HG02970 (cell line): ENCODE data around the gene ZDHHC19.
A peak's percentile ranks its signal among the peaks of the same experiment; 100 is the strongest.
"Not testable (repeated sequence)": the region's sequence is repeated elsewhere in the genome, so short reads cannot be mapped to it uniquely, and the experiment has no call there.

Source experiments
- ATAC-seq: cut with Tn5 transposase; IDR thresholded peaks from one replicate; pipeline ENCODE4 v1.9.1; 2021; ENCODE audit warnings: mild to moderate bottlenecking, moderate library complexity, moderate number of reproducible peaks; ENCODE audit not compliant: unreplicated experiment, low FRiP score

The ZDHHC19 gene

DNA sequence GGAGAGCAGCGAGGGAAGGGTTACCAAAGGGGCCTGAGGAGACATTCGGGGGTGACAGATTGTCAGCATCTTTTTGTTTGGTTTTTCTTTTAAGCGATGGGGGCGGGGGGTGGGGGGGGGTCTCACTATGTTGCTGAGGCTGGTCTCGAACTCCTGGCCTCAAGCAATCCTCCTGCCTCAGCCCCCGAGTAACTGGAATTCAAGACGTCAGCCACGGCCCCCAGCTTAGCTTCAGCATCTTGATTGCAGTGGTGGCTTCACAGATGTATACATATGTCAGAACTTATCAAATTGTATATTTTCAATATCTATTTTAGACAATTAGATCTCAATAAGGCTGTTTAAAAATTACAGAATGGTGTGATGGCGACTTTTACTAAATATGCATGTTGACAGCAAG lies 30.9 kb downstream of the ZDHHC19 start:
- no peak for ATAC-seq

DNA sequence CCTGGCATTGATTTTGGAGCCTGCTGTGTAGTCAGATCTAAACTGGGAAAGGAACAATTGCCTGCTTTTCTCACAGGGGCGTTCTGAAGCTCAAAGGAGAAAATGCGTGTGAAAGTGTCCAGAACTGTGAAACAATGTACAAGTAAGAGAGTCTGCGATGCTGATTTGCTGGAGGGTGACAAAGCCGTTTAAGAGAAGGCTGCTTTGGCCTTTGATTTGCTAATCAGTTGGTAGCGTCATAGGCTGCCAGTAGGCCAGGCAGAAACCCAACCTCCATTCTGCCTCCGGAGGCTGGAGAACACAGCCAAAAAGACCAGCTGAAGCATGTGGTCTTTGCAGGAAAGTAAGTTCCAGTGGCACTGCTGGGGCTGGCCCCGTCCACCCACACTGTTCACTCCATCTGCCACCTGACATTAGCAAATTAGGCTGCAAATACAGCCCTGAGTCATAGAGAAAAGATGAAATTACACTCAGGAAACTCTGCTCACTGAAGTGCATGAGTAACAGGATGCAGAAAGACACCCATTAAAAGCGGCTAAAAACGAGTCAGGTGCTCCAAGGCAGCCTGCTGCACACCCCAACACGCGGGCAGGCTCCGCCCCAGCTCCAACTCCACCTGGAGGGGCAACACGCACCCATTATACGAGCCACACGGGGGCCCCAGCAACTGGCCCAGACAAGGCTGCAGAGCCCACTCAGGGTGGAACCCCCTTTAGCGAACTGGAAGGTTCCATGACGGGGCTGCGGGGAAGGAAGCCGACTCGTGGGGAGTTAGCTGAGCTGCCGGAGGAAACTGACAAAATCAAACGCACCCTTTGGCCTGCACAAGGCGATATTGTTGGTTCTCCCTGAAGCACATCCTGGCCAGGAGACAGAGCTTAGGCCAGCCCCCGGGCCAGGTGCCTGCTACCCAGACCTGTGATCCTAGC lies 31.6 kb downstream of the ZDHHC19 start:
- peak; percentile 59 for ATAC-seq

DNA sequence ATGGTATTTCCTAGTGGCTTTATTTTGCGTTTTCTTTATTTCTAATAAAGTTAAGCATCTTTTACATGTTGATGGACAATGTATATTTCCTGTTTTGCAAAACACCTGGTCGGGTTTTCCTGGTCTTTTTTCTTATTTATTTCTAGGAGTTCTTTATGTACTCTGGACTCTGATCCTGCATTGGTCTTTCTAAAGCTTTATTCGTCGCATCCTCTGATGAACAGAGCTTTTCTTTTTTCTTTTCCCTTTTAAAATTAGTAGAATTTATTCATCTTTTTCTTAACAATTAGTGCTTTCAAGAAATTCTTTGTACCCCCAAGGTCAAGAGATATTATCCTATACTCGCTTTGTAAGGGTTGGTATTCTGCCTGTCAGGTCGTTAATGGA lies 32.2 kb downstream of the ZDHHC19 start:
- no peak for ATAC-seq

DNA sequence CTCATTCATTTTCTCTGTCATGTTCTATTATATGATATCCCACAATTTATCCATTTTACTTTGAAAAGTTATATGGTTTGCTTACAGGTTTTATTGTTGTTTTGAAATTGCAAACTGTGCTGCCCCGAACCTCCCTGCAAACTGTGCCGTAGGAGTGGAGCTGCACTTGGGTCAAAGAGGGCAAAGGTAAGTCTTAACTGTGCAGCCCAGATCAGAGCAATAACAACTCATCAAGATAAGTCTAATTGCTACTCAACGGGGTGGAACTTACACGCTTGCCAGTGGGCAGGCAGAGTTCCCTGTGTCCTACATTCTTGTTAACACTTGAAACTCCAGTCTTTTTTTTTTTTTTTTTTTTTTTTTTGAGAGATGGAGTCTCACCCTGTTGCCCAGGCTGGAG lies 33.2 kb downstream of the ZDHHC19 start:
- ATAC-seq, result no peak

DNA sequence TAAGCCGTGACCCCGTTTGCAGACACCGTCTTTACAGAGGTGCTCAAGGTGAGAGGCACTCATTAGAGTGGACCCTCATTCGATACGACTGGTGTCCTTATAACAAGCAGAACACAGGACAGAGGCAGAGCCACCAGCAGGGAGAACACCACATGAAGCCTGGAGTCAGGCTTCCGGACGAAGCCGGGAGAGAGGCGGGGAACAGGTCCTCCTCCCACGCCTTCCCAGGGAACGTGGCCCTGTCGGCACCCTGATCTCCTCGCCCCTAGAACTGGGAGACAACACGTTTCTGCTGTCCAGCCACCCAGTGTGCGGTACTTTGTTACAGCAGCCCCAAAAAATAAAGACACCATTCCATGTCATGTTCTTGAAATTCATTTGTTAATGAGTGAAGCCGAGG lies 33.6 kb downstream of the ZDHHC19 start:
- no peak for ATAC-seq

DNA sequence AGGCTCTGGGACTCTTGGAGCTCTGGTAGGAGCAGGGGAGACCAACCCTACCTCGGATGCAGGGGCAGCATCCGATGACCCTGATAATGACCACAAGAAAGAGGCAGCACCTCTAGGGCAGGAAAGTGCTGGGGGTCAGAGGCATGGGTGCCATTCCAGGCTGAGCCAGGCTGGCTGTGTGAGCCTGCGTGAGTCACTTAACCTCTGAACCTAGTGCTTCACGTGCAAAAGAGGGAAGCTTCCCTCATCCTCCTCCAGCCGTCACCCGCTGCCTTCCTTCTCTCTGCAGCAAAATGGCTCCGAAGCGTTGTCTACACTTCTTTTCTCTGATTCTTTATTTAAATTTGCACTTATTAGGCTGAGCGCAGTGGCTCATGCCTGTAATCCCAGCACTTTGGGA lies 35.5 kb downstream of the ZDHHC19 start:
- ATAC-seq, result no peak

DNA sequence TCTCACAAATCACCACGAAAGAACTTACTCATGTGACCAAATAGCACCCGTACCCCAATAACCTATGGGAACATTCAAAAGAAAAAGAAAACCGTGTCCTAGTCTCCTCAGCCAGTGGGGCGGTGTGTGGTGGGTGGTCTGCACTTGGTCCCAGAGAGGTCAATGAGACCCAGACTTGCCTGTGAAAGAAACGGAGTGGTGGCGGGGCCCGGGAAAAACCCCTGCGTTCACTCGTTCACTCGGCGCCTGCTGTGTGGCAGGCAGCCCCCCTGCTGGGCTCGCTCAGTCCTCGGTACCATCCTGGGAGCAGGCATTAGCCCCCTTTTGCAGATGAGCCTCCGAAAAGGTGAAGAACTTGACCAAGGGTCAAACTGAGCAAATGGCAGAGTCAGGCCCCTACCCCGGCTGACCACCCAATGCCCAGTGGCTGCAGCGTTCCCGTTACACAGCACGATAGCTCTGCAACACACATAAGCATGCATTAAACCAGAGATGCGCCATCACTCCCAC lies 36.0 kb downstream of the ZDHHC19 start:
- ATAC-seq, result no peak

DNA sequence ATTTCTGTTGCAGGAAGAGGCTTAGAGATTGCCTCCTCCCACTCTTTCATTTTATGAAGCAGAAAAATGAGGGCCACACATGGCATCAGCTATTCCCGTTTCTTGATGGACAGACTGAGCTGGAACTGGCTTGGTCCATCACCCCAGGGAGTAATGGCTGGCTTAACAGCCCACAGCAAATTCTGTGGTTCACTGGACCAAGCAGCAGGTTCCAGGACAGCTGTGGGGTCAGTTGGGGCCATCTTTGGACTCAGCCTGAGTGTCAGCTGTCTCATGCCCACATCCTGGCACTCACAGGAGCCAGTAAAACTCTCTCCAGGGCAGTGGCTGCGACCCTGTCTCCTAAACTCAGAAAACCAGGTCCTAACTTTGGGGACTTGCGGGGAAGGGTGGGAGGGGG lies 36.5 kb downstream of the ZDHHC19 start:
- ATAC-seq, result no peak

DNA sequence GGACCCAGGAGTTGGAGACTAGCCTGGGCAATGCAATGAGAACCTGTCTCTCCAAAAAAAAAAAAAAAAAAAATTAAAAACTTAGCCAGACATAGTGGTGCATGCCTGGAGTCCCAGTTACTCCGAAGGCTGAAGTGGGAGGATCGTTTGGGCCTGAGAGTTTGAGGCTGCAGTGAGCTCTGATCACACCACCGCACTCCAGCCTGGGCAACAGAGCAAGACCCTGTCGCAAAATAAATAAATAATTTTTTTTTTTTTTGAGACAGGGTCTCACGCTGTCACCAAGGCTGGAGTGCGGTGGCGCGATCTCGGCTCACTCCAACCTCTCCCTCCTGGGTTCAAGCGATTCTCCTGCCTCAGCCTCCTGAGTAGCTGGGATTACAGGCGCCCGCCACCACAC lies 40.9 kb downstream of the ZDHHC19 start:
- ATAC-seq, result not testable (repeated sequence)

DNA sequence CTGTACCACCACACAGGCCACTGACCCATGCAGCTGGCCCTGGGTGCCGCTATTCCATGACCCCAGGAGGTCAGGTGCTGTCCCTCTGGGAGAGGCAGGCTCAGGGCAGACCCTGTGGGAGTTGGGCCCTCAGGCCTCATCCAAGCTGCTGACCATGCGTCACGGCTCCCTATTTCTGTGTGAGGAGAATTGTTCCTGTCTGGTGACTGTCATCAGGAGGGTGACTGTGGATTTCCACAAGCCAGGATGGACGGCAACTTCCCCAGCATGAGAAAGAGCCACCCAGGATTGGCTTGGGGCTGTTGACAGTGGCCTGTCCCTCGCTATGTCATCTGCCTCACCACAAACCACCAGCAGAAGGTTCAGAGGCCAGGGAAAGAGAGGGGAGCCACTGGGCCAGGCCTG lies 41.4 kb downstream of the ZDHHC19 start:
- no peak for ATAC-seq

DNA sequence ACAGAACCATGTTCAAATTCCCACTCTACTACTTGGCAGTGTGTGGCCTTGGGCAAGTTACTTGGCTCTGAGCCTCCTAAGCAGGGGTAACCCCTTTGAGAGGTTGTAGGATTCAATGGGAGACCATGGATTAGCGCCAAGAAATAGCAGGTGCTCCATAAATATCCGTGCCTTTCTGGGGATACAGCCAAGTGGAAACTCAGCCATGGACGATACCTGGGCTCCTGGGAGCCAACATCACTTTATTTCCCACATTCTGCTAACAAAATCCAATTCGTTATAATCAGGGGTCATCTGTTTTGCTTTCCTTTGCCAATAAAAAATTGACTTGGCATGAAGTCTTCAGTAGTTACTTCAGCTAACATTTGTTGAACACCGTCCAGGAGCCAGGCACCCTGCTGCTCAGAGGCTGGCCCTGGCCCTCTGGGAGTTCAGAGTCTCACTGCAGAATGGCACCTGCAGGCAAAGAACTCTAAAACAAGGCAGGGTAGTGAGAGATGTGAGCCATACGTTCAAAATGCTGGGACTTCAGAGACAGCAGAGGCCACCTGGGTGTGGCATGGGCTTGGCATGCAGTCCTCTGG lies 42.3 kb downstream of the ZDHHC19 start:
- no peak for ATAC-seq

DNA sequence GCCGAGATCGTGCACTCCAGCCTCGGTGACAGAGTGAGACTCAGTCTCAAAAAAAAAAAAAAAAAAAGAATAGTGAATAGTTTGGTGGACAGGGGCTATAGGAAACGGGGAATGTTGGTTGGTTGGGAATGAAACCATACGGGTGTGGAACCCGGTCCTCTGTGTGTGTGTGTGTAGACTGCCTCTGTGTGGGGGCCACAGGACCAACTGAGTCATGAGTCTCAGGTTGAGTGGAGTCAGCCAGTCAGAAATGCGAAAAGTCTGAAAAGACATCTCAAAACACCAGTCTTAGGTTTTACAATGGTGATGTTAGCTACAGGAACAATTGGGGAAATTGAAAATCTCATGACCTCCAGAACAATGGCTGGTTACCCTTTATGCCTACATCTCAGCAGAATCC lies 44.5 kb downstream of the ZDHHC19 start:
- no peak for ATAC-seq

DNA sequence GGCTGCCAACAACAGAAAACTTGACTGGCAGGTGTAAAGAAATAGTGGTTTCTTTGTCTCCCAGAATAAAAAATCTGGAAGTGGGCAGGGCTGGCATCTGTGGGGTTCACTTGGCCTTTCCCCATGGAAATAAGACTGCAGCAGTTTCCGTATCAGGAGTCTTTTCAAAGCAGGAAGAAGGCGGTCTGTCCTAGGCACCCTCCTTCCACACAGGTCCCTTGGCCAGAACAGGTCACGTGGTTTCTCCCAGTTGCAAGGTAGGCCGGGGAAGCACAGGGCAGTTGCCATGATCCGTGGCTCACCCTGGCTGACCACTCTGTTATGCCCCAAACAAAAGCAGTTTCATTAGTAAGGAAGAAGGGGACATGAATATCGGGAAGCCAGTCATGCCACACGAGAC lies 45.4 kb downstream of the ZDHHC19 start:
- no peak for ATAC-seq

DNA sequence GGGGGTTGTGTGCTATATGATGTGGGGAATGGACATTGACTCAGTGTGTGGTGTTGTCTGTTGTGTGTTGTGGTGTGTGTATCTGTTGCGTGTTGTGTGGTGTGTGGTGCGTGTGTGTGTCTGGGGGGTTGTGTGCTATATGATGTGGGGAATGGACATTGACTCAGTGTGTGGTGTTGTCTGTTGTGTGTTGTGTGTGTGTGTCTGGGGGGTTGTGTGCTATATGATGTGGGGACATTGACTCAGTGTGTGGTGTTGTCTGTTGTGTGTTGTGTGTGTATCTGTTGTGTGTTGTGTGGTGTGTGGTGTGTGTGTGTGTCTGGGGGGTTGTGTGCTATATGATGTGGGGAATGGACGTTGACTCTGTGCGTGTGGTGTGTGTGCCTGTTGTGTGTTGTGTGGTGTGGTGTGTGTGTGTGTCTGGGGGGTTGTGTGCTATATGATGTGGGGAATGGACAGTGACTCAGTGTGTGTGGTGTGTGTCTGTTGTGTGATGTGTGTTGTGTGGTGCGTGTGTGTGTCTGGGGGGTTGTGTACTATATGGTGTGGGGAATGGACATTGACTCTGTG lies 46.1 kb downstream of the ZDHHC19 start:
- ATAC-seq, result not testable (repeated sequence)

DNA sequence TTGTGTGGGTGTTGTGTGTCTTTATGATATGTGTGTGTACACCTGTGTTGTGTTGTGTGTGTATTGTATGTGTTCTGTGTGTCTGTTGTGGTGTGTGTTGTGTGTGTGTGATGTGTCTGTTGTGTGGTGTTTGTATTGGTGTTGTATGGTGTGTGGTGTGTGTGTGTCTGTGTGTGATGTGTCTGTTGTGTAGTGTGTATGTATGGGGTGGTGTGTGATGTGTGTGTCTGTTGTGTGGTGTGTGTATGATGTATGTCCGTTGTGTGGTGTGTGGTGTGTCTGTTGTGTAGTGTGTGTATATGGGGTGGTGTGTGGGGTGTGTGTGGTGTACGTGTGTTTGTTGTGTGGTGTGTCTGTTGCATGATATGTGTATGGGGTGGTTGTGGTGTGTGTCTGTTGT lies 46.6 kb downstream of the ZDHHC19 start:
- ATAC-seq, result no peak

DNA sequence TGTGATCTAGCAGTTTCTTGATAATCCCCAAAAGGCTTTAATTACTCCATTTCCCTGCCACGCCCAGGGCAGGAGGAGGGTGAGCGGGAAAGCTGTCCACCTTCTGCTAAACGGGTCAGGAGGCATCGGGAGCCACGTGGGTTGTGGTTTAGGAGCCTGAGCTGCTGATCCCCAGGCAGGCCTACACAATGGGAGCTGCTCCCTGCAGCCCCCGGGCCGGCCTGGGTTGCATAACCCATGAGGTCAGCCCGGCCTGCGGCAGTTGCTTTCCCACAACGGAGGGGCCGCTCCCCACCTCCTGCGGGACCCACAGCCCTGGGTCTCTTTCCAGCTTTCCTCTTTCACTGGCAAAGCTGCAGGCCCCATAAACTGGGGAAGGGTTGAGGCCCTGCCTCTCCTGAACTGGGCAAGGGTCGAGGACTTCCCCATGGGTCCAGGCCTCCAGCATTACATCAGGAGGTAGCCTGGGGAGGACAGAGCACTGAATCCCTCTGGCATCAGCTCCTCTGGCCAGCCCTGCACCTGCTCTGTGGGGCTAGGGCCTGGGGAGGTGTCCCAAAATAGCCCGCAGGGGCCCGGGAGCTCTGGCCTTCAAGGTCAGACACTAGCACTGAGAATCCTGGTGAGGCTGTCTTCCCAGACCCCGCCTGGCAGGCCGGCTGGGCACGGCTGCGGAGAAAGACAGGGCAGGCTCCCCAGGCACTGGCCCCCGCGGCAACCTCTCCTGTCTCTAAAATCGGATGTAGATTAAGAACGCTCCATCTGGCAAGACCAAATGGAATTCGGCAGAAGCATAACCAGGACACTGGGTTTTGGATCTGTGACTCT lies 47.3 kb downstream of the ZDHHC19 start:
- no peak for ATAC-seq

DNA sequence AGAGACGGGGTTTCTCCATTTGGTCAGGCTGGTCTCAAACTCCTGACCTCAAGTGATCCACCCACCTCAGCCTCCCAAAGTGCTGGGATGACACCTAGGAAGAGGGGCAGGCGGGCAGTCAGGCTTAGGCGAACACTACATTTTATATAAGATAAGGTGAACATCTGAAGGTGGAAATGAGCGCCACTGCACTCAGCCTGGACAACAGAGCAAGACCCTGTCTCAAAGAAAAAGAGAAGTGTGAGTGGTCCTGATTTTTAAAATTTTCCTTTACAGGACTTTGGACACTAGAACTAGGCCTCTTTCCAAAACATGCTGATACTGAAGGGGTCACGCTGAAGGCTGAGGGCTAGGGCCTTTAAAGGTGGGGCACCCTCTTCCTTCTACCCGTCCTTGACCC lies 48.0 kb downstream of the ZDHHC19 start:
- ATAC-seq, result no peak

DNA sequence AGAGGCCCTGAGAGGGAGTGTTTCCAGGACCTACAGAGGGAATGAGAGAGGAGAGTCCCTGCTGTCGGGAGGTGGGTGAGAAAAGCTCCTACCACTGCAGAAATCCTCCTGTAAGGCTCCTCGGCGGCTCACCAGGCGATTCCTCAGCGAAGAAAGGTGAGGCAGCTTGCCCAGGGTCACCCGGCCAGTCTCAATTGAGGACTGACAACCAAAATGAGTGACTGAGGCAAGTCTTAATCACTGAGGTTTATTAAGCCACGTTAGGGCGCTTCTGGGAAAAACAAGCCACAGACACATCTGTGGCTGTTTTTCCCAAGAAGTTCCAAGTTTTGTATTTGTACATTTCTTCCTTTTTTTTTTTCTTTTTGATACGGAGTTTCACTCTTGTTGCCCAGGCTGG lies 48.5 kb downstream of the ZDHHC19 start:
- no peak for ATAC-seq

DNA sequence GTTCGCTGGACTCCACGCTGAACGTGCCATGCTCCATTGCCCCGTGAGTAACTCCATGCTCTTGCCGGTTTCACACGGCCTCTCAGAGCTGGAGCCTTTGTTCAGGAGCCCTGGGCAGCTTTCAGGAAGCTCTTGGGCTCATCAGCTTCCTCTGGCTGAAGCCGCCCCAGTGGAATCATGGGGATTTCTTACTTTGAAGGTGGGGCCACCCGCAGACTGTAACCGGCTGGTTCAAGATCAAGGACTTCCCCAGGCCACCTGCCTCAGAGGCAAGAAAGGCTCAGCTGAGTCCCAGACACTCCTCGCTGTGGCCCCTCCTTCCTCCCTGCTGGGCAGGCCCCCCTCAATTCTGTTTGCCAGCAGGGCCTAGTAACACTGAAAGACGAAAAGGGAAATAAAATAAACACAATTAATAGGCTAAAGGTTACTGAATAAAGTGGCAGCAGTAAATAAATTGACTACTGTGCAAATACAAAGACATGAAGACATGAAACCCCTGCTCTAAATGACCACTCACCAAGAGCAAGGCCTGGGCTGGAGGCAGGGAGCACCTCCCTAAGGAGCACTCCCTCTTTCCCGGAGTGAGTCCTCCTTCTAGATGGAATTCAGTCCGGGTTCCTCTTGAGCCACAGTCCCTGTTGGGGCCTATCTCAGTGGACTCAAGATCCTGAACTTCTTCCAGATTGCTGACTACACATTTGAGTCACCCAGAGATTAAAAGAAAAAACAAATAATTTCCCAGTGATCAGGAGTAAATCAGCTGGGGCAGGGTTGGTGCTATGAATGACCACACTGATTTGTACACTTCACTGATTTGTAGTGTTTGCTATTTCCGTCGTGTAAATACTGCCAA lies 51.0 kb downstream of the ZDHHC19 start:
- peak; percentile 71 for ATAC-seq

DNA sequence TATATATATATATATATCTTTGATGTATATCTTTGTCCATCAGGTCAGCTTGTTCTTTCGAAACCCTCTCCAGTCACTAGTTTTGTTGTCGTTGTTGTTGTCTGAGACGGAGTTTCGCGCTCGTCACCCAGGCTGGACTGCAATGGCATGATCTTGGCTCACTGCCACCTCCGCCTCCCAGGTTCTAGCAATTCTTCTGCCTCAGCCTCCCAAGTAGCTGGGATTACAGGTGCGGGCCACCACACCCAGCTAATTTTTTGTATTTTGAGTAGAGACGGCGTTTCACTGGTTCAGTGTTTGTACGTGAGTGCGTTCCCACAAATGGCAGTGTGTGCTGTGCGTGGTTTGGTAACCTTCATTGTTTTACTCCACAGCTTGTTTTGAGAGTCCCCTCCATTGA lies 51.7 kb downstream of the ZDHHC19 start:
- ATAC-seq, result no peak
